Cerebellar cortex (tissue), 1 donor: Measurements from ENCODE around the gene GINS2.
A peak's percentile ranks its signal among the peaks of the same experiment; 100 is the strongest.

Source experiments
- DNase-seq: peaks from one replicate; pipeline ENCODE4 v3.0.0-alpha.2; 2015; ENCODE audit warnings: low spot score

The GINS2 gene

GRCh38 chr16:85653290-85653891 is 35.4 kb downstream of the GINS2 start:
- no peak for DNase-seq

GRCh38 chr16:85652431-85653221 is 36.1 kb downstream of the GINS2 start:
- peak; percentile 55 for DNase-seq

DNA sequence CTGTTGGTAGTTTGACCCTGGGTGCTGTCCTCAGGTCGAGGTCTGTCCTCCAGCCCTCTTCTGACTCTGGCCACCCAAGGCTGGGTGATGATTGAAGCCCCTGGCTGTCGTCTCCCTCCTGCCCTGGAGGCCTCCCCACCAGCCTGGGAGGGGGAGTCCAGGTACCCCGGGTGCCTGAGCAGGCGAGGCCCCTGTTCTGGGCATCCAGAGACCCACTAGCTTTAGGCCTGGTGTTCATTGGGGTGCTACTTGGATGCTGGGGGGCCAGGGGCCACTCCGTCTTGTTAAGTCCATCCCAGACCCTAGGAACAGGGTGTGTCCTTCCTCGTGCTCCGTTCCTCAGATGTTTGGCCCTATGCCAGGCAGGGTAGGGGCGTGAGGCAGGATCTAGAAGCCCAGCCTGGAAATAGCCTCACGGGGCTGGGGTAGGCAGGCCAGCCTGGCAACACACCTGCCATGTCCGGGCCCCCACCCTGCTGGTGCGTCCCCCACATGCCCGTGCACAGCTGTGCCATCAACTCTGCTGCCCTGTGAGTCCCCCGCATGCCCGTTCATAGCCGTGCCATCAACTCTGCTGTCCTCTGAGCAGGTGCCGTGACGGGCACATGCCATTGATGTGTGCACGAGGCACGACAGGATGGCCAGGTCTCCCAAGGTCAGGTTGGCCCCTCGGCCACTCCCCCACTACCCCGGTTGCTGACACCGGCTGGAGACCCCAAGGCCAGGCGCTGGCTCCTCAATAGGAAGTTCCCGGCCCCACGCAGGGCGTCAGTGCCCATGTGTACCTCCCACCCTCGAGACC is 36.9 kb downstream of the GINS2 start:
- no peak for DNase-seq

GRCh38 chr16:85650844-85651628 is 37.7 kb downstream of the GINS2 start:
- no peak for DNase-seq

DNA sequence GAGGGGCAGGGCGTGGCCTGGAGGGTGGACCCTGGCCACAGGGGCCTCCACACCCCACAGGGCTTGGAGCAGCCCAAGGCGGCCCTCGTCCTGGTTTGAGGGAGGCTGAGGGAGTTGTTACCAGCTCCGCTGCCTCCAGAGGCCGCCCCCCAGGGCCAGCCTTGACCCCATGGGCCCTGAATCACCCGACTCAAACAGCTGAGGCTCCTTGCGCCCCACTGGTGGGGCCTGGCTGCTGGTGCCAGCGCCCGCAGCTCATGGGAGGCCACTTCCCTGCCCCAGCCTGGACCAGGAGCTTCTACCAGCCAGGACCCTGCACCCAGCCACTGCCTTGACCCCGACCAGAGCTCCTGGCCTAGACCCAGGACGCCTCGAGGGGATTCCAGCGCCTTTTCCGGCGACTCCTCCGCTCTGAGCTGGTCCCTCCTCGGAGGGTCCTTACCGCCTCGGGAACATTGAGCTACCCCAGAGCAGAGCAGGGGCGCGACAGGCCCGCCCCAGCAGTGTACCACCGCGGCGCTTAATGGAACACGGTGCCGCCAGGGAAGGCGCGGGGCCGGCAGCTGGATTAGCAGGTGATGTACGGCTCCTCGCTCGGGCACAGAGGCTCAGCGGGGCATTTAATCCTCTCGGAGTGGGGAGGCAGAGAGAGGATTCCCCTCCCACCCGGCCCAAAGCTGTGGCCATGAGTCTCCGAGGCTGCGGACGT is 38.5 kb downstream of the GINS2 start:
- no peak for DNase-seq

- no peak for DNase-seq
These were observed 39.2 kb downstream of the GINS2 start for GRCh38 chr16:85649411-85650134.

- no peak for DNase-seq
These were observed 39.9 kb downstream of the GINS2 start for GRCh38 chr16:85648805-85649204.

- no peak for DNase-seq
These were observed 40.6 kb downstream of the GINS2 start for GRCh38 chr16:85648070-85648714.

- no peak for DNase-seq
These were observed 41.8 kb downstream of the GINS2 start for GRCh38 chr16:85646976-85647375.

DNA sequence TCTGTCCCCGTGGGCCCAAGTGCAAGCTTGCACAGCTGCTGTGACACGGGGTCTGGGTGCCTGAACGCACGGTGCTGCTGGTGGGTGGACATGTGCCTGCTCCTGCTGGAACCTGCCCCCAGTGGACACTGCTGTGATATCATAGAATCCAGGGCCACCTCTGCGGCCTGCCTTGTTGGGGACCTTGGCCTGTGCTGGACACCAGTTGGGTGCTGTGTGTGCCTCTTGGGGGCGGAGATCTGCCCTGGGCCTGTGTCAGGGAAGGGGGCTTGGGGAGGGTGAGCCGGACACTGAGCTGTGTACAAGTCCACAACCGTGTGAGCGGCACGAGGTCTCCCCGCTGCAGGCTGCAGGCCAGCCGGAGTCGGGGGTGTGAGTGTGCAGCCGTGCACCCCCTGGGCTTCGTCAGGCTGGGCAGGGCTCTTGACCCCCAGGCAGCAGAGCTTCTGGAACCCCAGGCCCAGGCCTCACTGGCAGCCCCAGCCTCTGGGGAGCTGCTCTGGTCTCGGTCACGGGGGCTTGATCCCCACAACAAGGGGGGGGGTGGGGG is 42.3 kb downstream of the GINS2 start:
- no peak for DNase-seq

- DNase-seq: no peak
These were observed 43.6 kb downstream of the GINS2 start for GRCh38 chr16:85645021-85645589.

GRCh38 chr16:85644093-85644712 is 44.6 kb downstream of the GINS2 start:
- DNase-seq: no peak

- no peak for DNase-seq
These were observed 45.1 kb downstream of the GINS2 start for GRCh38 chr16:85643631-85644030.

DNA sequence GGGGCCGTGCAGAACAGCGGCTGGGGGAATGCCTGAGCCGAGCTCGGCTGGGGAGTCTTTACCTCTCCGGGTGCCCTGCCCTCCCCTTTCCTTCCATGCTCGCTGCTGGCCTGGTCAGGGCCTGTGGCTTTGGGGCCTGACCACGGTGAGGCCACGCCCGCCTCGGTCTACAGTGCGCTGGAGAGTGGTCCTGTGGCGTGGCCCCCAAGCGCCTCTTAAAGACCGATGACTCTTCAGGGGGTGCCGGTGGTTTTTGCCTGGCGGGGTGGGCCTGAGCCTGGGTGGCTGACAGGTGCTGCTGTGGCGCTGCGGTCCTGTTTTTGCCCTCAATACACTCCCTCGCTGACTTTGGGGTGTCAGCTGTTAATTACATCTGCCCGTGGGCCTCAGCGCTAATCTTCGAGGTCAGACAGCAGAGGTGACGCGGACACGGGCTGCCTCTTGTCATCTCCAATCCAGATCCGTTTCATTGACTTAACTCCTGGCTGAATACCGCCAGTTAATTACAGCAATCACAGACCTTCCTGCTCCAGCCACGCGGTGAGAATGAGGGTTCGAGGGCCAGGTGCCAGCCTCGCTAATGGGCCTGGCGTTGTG is 45.9 kb downstream of the GINS2 start:
- DNase-seq: no peak

DNA sequence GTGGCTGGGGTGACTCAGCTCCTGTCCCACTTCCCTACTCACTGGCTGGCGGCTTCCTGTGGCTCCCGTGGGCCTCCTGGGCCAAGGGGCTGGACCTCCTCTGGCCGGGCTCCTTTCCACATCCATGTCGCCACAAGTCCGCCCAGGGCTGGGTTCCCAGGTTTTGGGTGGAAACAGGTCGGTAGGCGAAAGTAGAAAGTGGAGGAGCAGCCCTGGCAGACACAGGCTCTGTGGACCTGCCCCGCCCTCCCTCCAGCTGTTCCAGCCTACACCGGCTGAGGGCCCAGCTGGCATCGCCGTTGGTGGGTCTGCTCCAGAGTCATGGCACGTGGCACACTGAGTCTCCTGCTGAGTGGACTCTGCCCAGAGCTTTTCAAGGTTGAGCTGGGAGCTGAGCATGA is 47.0 kb downstream of the GINS2 start:
- DNase-seq: no peak

DNA sequence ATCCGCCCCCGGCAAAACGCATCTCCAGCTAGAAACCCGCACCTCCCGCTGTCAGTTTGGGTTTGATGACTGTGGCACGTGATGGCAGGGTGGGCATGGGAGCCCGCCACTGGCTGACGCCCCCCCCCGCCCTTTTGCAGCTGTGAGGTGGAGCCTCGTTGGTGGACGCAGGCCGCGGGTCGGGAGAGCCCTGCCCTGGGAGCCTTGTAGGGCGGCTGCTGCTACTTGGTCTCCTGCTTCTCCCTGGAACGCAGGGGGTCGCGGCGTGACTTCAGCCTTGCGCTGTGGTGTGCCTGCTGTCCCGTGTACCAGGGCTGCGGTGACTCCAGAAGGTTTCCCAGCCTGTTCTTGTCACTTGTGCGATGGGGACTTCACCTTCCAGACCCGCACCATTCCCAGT is 47.4 kb downstream of the GINS2 start:
- DNase-seq: no peak

- no peak for DNase-seq
These were observed 48.2 kb downstream of the GINS2 start for GRCh38 chr16:85640585-85640984.

DNA sequence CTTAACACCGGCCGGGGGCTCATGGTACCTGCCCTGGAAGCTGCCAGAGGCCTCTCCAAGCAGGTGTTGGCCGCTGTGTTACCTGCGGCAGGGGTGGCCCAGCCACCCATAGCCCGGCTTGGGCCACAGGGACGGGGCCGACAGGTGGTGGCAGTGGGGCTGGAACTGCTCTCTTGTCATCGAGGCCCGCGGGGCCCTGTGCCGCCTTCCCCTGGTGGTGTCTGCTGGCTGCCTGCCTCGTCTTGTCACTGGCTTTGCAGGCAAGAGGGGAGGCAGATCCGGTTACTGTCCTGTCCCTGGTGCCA is 48.5 kb downstream of the GINS2 start:
- DNase-seq: no peak
